Upper lobe of left lung (tissue), 6 donors: ENCODE data around the gene CUEDC1. TPM values are rescaled to one million over a fixed set of nuclear protein-coding genes. Genes with fewer than 3 reads are reported as not detected.

ENCODE experiments used
- ATAC-seq, 2 donors: fragments of 200-7000 bp; cut with Tn5 transposase; one replicate each; pipeline ENCODE4 v1.9.1; 2022; ENCODE audit warnings: mild to moderate bottlenecking in 2 of 2, moderate library complexity in 2 of 2; ENCODE audit not compliant: low FRiP score in 2 of 2
- DNase-seq, 2 donors: peaks; one replicate each; pipeline ENCODE4 v3.0.0-alpha.2; 2019 to 2020
- H3K27ac ChIP-seq, 4 donors: fragments of 200-600 bp; sonication (generic); one replicate each; pipeline ENCODE4 v1.5.1; 2016 to 2019
- H3K27me3 ChIP-seq, 4 donors: fragments of 200-600 bp; sonication (generic); one replicate each; pipeline ENCODE4 v1.5.1; 2017 to 2019
- H3K36me3 ChIP-seq, 4 donors: fragments of 200-600 bp; sonication (generic); one replicate each; pipeline ENCODE4 v1.5.1; 2016 to 2019
- H3K4me1 ChIP-seq, 4 donors: fragments of 200-600 bp; sonication (generic); one replicate each; pipeline ENCODE4 v1.5.1; 2018 to 2019
- H3K4me3 ChIP-seq, 4 donors: fragments of 200-600 bp; sonication (generic); one replicate each; pipeline ENCODE4 v1.5.1; 2017 to 2019; ENCODE audit warnings: mild to moderate bottlenecking in 2 of 4, moderate library complexity in 1 of 4
- H3K9me3 ChIP-seq, 4 donors: fragments of 200-600 bp; sonication (generic); one replicate each; pipeline ENCODE4 v1.5.1; 2018 to 2019
- EP300 ChIP-seq, 4 donors: sonication (generic); formaldehyde crosslinking; IDR thresholded peaks; one replicate each; pipeline ENCODE4 v1.5.1; 2017; ENCODE audit warnings: antibody characterized with exemption in 4 of 4, control low read depth in 2 of 4
- POLR2A ChIP-seq, 4 donors: fragments of 450-650 bp; IDR thresholded peaks; one replicate each; pipeline ENCODE4 v1.5.1; 2016 to 2017; ENCODE audit warnings: antibody characterized with exemption in 4 of 4, mild to moderate bottlenecking in 2 of 4
- POLR2AphosphoS5 ChIP-seq, 2 donors: sonication (generic); formaldehyde crosslinking; IDR thresholded peaks; one replicate each; pipeline ENCODE4 v1.5.1; 2017; ENCODE audit warnings: antibody characterized with exemption in 2 of 2
- WGBS, 2 donors: methylation state at CpG; one replicate each; pipeline ENCODE4 v1.1.5; 2017 to 2018; 5-methylcytosine and 5-hydroxymethylcytosine counted together
- total RNA-seq, 6 donors: library from RNA; depleted of rRNA in 4 of 6; stranded (reverse); fragments of >200 nt in 4 of 6; gene quantifications; one replicate each; pipeline versions ENCODE4 v1.1.0 to v1.2.1, GENCODE V29; 2016 to 2021
- TF ChIP-seq, protein P1 (sequence below), 6 experiments: fragments of 450-650 bp in 4 of 6; fragments of 200-600 bp in 2 of 6; sonication (generic) in 2 of 6; IDR thresholded peaks; one replicate each; pipeline ENCODE4 v1.5.1; 2016 to 2019; ENCODE audit warnings: antibody characterized with exemption in 6 of 6
- donor health status: DM: no; HTN: no; CAD: no; lungs with moderate emphysema.
- donor health status: DM: no; HTN: yes; CAD: no; lungs with severe emphysema.

Gene CUEDC1
- total RNA-seq, 6 donors from 2014 or later, result 33.3 to 119 (median 54.4) TPM

DNA sequence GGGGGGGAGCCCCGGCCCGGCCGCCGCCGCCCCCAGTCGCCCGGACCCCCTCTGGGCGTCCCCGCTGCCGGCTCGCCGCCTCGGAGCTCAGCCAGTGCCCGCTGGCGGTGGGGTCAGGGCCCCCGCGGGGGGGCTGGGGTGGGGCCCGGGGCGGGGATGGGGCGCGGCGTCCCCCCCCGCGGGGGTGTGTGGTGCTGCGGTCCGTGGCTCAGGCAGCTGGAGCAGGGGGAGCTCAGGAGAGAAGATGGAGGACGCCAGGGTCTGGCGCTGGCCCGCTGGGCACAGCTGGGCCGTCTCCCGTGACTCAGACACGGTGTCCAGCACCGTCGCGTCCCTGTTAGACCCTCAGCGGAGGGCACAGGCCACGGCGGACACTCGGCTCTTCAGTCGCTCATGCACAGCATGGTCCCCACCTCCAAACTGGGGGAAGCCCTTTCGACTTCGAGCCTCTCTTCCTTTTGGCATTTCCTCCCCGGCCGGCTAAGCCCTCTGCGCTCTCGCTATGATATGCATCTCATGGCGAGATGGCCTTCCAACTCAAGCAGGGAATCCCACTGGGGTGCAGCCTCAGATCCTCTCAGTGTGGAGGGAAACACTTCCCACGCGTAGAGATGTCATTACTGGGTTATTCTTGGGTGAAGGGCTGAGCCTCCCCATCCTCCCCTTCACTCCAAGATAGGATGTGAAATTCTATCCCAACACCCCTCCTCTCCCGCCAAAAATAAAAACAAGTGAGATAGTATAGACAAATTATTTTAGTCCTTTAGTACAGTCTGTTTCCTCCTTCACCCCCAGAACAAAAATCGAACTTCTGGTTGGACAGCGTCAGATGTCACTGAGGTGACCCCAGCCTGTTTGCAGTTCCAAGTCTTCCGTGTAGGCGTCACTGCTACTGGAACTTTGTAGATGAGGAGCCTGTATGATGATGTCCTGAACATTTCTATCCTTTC is 33.4 kb upstream of the CUEDC1 start:
- Histone ChIP-seq H3K4me1 (peaks cover 37 to 52% (median 43%) of the 10 kb centered on the region in 4 donors), H3K9me3 (no peaks in the 10 kb centered on the region), H3K36me3 (no peaks in the 10 kb centered on the region), H3K4me3 (peak overlapping the region; percentile 64 to 89 (median 86)), H3K27me3 (no peaks in the 10 kb centered on the region), H3K27ac (peak overlapping the region; percentile 96 to 100 (median 98))
- 2 to 10% methylated on average over 13 to 46 of the region's 54 CpGs for WGBS, 2 donors
- DNase-seq (peak in 1 of 2 donors; percentile 75), ATAC-seq (peak; percentile 89)
- TF ChIP-seq EP300 (IDR thresholded peaks at IDR 0.05) (no peak), POLR2A (IDR thresholded peaks at IDR 0.05) (peak in 3 of 4 donors; percentile 26 to 71 (median 28)), POLR2AphosphoS5 (IDR thresholded peaks at IDR 0.05) (peak; percentile 23)
- TF ChIP-seq, protein P1, sequence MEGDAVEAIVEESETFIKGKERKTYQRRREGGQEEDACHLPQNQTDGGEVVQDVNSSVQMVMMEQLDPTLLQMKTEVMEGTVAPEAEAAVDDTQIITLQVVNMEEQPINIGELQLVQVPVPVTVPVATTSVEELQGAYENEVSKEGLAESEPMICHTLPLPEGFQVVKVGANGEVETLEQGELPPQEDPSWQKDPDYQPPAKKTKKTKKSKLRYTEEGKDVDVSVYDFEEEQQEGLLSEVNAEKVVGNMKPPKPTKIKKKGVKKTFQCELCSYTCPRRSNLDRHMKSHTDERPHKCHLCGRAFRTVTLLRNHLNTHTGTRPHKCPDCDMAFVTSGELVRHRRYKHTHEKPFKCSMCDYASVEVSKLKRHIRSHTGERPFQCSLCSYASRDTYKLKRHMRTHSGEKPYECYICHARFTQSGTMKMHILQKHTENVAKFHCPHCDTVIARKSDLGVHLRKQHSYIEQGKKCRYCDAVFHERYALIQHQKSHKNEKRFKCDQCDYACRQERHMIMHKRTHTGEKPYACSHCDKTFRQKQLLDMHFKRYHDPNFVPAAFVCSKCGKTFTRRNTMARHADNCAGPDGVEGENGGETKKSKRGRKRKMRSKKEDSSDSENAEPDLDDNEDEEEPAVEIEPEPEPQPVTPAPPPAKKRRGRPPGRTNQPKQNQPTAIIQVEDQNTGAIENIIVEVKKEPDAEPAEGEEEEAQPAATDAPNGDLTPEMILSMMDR (IDR thresholded peaks at IDR 0.05), result peak in 1 of 6 experiments; percentile 3

DNA sequence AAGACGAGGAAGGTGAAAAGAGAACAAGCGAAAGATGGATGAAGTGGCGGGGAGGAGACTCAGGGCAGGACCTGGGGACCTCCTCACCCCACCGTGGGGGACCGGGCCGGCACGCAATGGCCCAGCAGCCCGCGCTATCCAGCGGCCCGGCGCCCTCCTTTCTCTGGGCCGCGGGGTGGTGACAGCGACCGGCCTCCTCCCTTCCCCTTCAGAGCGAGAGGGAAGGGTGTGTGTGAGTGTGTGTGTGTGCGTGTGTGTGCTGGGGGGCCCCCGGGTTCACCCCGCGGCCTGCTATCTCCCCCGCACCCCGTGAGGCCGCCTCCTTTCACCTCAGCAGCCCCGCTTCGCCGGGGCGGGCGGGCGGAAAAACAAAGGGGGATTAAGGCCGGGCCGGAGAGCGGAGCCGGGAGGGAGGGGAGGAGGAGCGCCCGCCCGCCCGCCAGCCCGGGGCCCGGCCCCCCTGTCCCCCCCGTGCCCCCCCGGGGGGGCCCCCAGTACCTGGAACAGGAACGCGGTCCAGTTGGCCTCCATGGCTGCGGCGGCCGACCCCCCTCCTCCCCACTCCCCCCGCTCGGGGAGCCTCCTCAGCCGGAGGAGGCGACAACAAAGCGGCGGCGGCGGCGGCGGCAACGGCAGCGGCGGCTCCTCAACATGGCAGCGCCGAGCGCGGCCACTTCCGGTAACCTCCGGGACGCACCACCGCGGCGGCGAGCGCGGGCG is 32.5 kb upstream of the CUEDC1 start, which contains the start of gene VEZF1:
VEZF1 (minus strand) TSS at position 674 of the 720 bp plus-strand sequence; CDS start at position 531, 143 bp downstream.
- H3K36me3 ChIP-seq, result peaks cover 0 to under 1% (median 0%) of the 10 kb centered on the region in 4 donors
- H3K4me1 ChIP-seq, result peaks cover 42 to 53% (median 45%) of the 10 kb centered on the region in 4 donors
- no peaks in the 10 kb centered on the region for H3K9me3 ChIP-seq
- WGBS, 2 donors, result 0% methylated on average over 12 to 30 of the region's 74 CpGs
- H3K27me3 ChIP-seq, result no peaks in the 10 kb centered on the region
- DNase-seq (peak; percentile 82 to 96), ATAC-seq (peak; percentile 77 to 87)
- peak within 1 kb of the TSS; percentile 64 to 89 (median 86) for H3K4me3 ChIP-seq
- peak within 1 kb of the TSS; percentile 96 to 100 (median 98) for H3K27ac ChIP-seq
- TF ChIP-seq POLR2A (IDR thresholded peaks at IDR 0.05) (peak in 2 of 4 donors; percentile 8 to 55), POLR2AphosphoS5 (IDR thresholded peaks at IDR 0.05) (peak; percentile 30 to 63), EP300 (IDR thresholded peaks at IDR 0.05) (no peak)
- TF ChIP-seq, protein P1 (IDR thresholded peaks at IDR 0.05), result peak in 2 of 6 experiments; percentile 10 to 21

DNA sequence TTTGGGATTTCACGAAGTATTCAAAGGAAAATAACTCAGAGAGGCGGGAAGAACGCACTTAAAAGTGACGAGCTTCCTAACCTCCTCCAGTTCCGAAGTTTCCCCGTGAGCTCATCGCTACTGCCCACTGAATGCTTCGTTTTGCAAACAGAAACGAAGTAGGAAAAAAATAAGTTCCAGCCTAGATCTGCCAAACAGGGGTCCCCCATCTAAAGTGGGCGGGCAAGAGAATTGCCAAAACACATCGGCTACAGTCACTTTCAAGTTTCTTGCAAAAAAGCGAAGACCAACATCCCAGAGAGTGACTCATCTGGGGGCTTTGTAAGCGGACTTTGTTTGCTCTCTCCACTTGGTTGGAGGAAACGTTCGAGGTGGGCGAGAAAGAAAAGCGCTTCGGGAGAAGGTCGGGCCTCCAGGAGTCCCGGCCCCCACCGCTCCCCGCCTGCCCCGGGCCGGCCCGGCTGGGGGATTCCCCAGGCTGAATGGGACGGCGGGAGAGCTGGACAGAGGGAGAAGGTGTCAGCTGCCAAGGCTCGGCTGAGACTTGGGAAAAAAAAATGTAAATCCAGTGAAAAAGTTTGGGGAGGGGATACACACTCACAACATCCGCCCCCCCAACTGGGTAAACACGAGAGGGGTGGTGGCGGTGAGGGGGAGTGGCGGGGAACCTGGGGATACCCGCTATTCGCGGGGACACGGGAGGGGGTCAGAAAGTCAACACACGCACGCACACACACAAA is 31.8 kb upstream of the CUEDC1 start:
- ATAC-seq (peak; percentile 57 to 61), DNase-seq (peak; percentile 67 to 89)
- H3K4me1 ChIP-seq, result peaks cover 48 to 60% (median 52%) of the 10 kb centered on the region in 4 donors
- peak overlapping the region; percentile 96 to 100 (median 98) for H3K27ac ChIP-seq
- peak overlapping the region; percentile 64 to 89 (median 86) for H3K4me3 ChIP-seq
- TF ChIP-seq, protein P1 (IDR thresholded peaks at IDR 0.05), result no peak
- TF ChIP-seq POLR2A (IDR thresholded peaks at IDR 0.05) (peak in 2 of 4 donors; percentile 36 to 40), EP300 (IDR thresholded peaks at IDR 0.05) (no peak), POLR2AphosphoS5 (IDR thresholded peaks at IDR 0.05) (peak in 1 of 2 donors; percentile 40)
- WGBS, 2 donors, result 1 to 2% methylated on average over 38 of the region's 38 CpGs
- no peaks in the 10 kb centered on the region for H3K9me3 ChIP-seq
- no peaks in the 10 kb centered on the region for H3K27me3 ChIP-seq
- peaks cover 0 to 7% (median 2%) of the 10 kb centered on the region in 4 donors for H3K36me3 ChIP-seq

DNA sequence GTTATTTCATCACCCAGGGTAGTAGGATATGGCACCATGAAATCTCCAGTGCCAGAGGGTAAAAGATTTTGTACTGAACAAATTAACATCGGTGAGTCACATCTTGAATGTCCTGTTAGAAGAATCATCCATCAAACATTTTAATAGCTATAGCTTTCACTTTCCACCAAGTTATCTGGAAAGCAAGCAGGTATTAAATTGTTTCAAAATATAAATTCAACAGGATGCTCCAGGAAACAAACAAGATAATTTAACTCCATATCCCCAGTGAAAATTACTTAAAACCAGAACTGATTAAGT is 30.4 kb upstream of the CUEDC1 start:
- peaks cover 0 to 16% (median 7%) of the 10 kb centered on the region in 4 donors for H3K36me3 ChIP-seq
- 6 to 15% methylated on average over 1 of the region's 1 CpG for WGBS, 2 donors
- H3K27me3 ChIP-seq, result no peaks in the 10 kb centered on the region
- no peaks in the 10 kb centered on the region for H3K9me3 ChIP-seq
- TF ChIP-seq EP300 (IDR thresholded peaks at IDR 0.05), result no peak
- ATAC-seq, result no peak
- peak overlapping the region in 2 of 4 donors; percentile 99 to 100 for H3K27ac ChIP-seq
- H3K4me3 ChIP-seq, result peak overlapping the region in 1 of 4 donors; percentile 9
- H3K4me1 ChIP-seq, result peaks cover 52 to 70% (median 56%) of the 10 kb centered on the region in 4 donors
- DNase-seq, result no peak
